CD14-positive monocyte (primary cell): Measurements from ENCODE around the gene COPS9. TPM values are rescaled to one million over a fixed set of nuclear protein-coding genes. Genes with fewer than 3 reads are reported as not detected.

Experiments used
- DNase-seq, 3 donors: peaks; one replicate each; pipeline ENCODE4 v3.0.0-alpha.2; 2011 to 2022
- H2AFZ ChIP-seq: 2 replicates; pipeline ENCODE4 v1.6.0; 2012; ENCODE audit warnings: mild to moderate bottlenecking, low read depth, low read length, inconsistent platforms; ENCODE audit not compliant: insufficient read depth, poor library complexity, severe bottlenecking
- H3K27ac ChIP-seq, 2 donors: 1 replicate in 1 of 2; 2 replicates in 1 of 2; pipeline ENCODE4 v1.5.1; 2012 to 2013; ENCODE audit warnings: low read length in 2 of 2, control low read depth in 1 of 2, inconsistent platforms in 1 of 2, low read depth in 1 of 2, mild to moderate bottlenecking in 1 of 2
- H3K27me3 ChIP-seq, 2 donors: one replicate each; pipeline versions ENCODE4 v1.6.0 to v1.6.1; 2011 to 2013; ENCODE audit warnings: low read length in 2 of 2; ENCODE audit not compliant: control insufficient read depth in 2 of 2, insufficient read depth in 2 of 2
- H3K36me3 ChIP-seq, 2 donors: replicated peaks in 1 of 2; 1 replicate in 1 of 2; 2 replicates in 1 of 2; pipeline versions ENCODE4 v1.5.1 to v1.6.1; 2012 to 2013; ENCODE audit warnings: low read length in 2 of 2, control low read depth in 1 of 2, inconsistent platforms in 1 of 2, mild to moderate bottlenecking in 1 of 2; ENCODE audit not compliant: insufficient read depth in 2 of 2, control insufficient read depth in 1 of 2
- H3K4me1 ChIP-seq, 2 donors: 1 replicate in 1 of 2; 2 replicates in 1 of 2; pipeline versions ENCODE4 v1.5.1 to v1.6.1; 2012 to 2013; ENCODE audit warnings: low read length in 2 of 2, control low read depth in 1 of 2, inconsistent platforms in 1 of 2, mild to moderate bottlenecking in 1 of 2, moderate library complexity in 1 of 2; ENCODE audit not compliant: insufficient read depth in 2 of 2, control insufficient read depth in 1 of 2
- H3K4me2 ChIP-seq: replicated peaks from 2 replicates; pipeline ENCODE3; 2012; ENCODE audit warnings: low read length, moderate library complexity, mild to moderate bottlenecking; ENCODE audit not compliant: poor library complexity, severe bottlenecking; ENCODE audit errors: extremely low read depth
- H3K4me3 ChIP-seq, 3 experiments: fragments of 200-600 bp in 1 of 3; sonication (generic) in 1 of 3; replicated peaks in 1 of 3; 1 replicate in 2 of 3; 2 replicates in 1 of 3; pipeline ENCODE4 v1.5.1; 2011 to 2013; ENCODE audit warnings: low read length in 3 of 3, mild to moderate bottlenecking in 3 of 3, control low read depth in 2 of 3, low read depth in 2 of 3, inconsistent platforms in 1 of 3, moderate library complexity in 1 of 3
- H3K79me2 ChIP-seq: 2 replicates; pipeline ENCODE4 v1.6.0; 2012; ENCODE audit warnings: mild to moderate bottlenecking, control low read depth, inconsistent platforms, low read length, moderate library complexity; ENCODE audit not compliant: insufficient read depth
- H3K9ac ChIP-seq: 2 replicates; pipeline ENCODE4 v1.6.0; 2017; ENCODE audit warnings: low read length, mild to moderate bottlenecking; ENCODE audit not compliant: insufficient read depth, poor library complexity, severe bottlenecking
- H3K9me3 ChIP-seq, 2 donors: replicated peaks in 1 of 2; 1 replicate in 1 of 2; 2 replicates in 1 of 2; pipeline versions ENCODE4 v1.5.1 to v1.6.1; 2012 to 2013; ENCODE audit warnings: low read length in 2 of 2, control low read depth in 1 of 2; ENCODE audit not compliant: control insufficient read depth in 1 of 2, insufficient read depth in 1 of 2
- H4K20me1 ChIP-seq: 2 replicates; pipeline ENCODE4 v1.6.0; 2012; ENCODE audit warnings: mild to moderate bottlenecking, low read length, control low read depth, moderate library complexity; ENCODE audit not compliant: insufficient read depth
- H3K27ac Mint-ChIP-seq, 7 donors: one replicate each; pipeline ENCODE4 v1.8.0; 2020; ENCODE audit warnings: mild to moderate bottlenecking in 7 of 7, mixed read lengths in 7 of 7, moderate library complexity in 6 of 7, inconsistent platforms in 2 of 7
- H3K27me3 Mint-ChIP-seq, 3 donors: one replicate each; pipeline ENCODE4 v1.8.0; 2021 to 2022; ENCODE audit warnings: low read depth in 3 of 3, mild to moderate bottlenecking in 3 of 3, mixed read lengths in 3 of 3, moderate library complexity in 3 of 3, inconsistent platforms in 1 of 3
- H3K36me3 Mint-ChIP-seq, 2 donors: one replicate each; pipeline ENCODE4 v1.8.0; 2020; ENCODE audit warnings: mixed read lengths in 2 of 2, inconsistent platforms in 1 of 2, mild to moderate bottlenecking in 1 of 2
- H3K4me1 Mint-ChIP-seq: one replicate; pipeline ENCODE4 v1.8.0; 2020; ENCODE audit warnings: mild to moderate bottlenecking, mixed read lengths
- H3K4me3 Mint-ChIP-seq, 2 donors: one replicate each; pipeline ENCODE4 v1.8.0; 2020; ENCODE audit warnings: mild to moderate bottlenecking in 2 of 2, mixed read lengths in 2 of 2, moderate library complexity in 1 of 2
- H3K9me3 Mint-ChIP-seq, 7 donors: one replicate each; pipeline ENCODE4 v1.8.0; 2020 to 2022; ENCODE audit warnings: mixed read lengths in 7 of 7, mild to moderate bottlenecking in 6 of 7, moderate library complexity in 6 of 7, inconsistent platforms in 2 of 7
- WGBS: methylation state at CpG from one replicate; pipeline ENCODE4 v1.1.5; 2013; ENCODE audit warnings: missing lambda C conversion rate; ENCODE audit not compliant: insufficient coverage; 5-methylcytosine and 5-hydroxymethylcytosine counted together
- intact Hi-C, 2 donors: fragments of 100-400 bp; cut with micrococcal nuclease; formaldehyde crosslinking; loops; one replicate each; pipeline versions ENCODE4 v1.15.0 to v1.15.1; 2023
- polyA plus RNA-seq, 3 donors: library from polyadenylated mRNA; depleted of rRNA in 1 of 3; unstranded in 2 of 3; stranded (reverse) in 1 of 3; fragments of 300-500 nt in 2 of 3; fragments of >200 nt in 1 of 3; fragmentation: Illumina TruSeq in 2 of 3; gene quantifications; 1 replicate in 2 of 3; 2 replicates in 1 of 3; pipeline ENCODE4 v1.2.3, GENCODE V29; 2012 to 2021
- TF ChIP-seq, protein P1 (sequence below): fragments of 200-600 bp; IDR thresholded peaks from one replicate; pipeline ENCODE4 v1.8.0; 2022; ENCODE audit warnings: antibody characterized with exemption, mild to moderate bottlenecking

COPS9 gene
- polyA plus RNA-seq, 3 donors = 123 to 300 (median 268) TPM

DNA sequence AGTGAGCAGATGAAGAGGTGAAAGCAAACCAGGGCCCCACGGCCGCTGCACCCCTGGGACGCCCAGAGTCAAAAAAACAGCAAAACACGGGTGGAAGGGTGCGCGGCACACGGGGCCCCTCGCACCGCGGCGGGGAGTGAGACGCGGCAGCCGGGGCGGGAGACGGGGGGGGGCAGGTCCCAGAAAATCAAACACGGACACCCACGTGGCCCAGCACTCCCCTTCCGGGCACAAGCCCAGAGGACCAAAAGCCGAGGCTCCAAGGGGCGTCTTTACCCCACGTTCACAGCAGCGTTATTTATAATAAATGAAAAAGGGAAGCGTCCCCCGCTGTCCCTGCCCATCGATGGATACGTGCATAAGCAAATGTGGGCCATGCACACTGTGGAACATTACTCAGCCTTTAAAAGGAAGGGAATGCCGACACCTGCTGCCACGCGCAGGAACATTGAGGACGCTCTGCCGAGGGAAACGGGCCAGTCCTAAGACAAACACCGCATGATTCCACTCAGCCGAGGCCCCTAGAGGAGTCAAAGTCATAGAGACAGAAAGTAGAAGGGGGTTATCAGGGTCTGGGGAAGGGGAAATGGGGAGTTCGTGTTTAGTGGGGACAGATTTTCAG is 677 bp upstream of the COPS9 start:
- Histone ChIP-seq H3K4me1 (peaks cover 19 to 22% of the 10 kb centered on the region in 2 donors), H4K20me1 (peaks cover 12% of the 10 kb centered on the region), H2AFZ (peak overlapping the region; percentile 96), H3K9ac (peak overlapping the region; percentile 77), H3K27ac (no peak overlapping the region), H3K36me3 (peaks cover 19 to 21% of the 10 kb centered on the region in 2 donors), H3K27me3 (peaks cover 0 to 17% of the 10 kb centered on the region in 2 donors), H3K9me3 (no peaks in the 10 kb centered on the region), H3K4me3 (peak overlapping the region; percentile 73 to 85 (median 80)), H3K79me2 (peaks cover 18% of the 10 kb centered on the region), H3K4me2 (peak overlapping the region; percentile 84)
- DNase-seq = peak in 1 of 3 donors; percentile 4
- TF ChIP-seq, protein P1, sequence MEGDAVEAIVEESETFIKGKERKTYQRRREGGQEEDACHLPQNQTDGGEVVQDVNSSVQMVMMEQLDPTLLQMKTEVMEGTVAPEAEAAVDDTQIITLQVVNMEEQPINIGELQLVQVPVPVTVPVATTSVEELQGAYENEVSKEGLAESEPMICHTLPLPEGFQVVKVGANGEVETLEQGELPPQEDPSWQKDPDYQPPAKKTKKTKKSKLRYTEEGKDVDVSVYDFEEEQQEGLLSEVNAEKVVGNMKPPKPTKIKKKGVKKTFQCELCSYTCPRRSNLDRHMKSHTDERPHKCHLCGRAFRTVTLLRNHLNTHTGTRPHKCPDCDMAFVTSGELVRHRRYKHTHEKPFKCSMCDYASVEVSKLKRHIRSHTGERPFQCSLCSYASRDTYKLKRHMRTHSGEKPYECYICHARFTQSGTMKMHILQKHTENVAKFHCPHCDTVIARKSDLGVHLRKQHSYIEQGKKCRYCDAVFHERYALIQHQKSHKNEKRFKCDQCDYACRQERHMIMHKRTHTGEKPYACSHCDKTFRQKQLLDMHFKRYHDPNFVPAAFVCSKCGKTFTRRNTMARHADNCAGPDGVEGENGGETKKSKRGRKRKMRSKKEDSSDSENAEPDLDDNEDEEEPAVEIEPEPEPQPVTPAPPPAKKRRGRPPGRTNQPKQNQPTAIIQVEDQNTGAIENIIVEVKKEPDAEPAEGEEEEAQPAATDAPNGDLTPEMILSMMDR = no peak
- Mint-ChIP-seq H3K9me3 (peaks cover 0 to 4% (median 0%) of the 10 kb centered on the region in 7 donors), H3K27ac (peak overlapping the region in 4 of 7 donors; percentile 7 to 37 (median 16)), H3K27me3 (peaks cover 6 to 29% (median 9%) of the 10 kb centered on the region in 3 donors), H3K4me1 (peaks cover 25% of the 10 kb centered on the region), H3K36me3 (peaks cover 21 to 24% of the 10 kb centered on the region in 2 donors), H3K4me3 (peak overlapping the region; percentile 92 to 96)
- 32% methylated on average over 28 of the region's 36 CpGs for WGBS
- intact Hi-C loops = no loop called here

DNA sequence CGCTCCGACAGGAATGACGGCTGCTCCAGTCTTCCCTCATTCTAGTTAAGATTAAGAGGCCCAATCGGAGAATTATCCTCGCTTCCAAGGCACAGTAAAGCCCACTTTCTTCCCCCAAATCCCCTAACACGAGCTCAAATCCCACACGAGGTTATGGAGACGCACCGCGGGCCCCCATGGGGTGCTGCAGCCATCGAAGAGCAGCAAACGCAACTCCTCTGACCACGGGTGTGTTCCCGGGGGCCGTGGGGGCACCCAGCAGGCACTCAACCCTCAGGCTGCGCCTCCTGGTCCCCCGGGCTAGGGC is 446 bp downstream of the COPS9 start:
- Mint-ChIP-seq H3K27ac (peak overlapping the region in 6 of 7 donors; percentile 50 to 84 (median 64)), H3K36me3 (peaks cover 31 to 35% of the 10 kb centered on the region in 2 donors), H3K4me3 (peak overlapping the region; percentile 92 to 96), H3K9me3 (peaks cover 0 to 4% (median 0%) of the 10 kb centered on the region in 7 donors), H3K27me3 (peaks cover 6 to 25% (median 9%) of the 10 kb centered on the region in 3 donors), H3K4me1 (peaks cover 25% of the 10 kb centered on the region)
- Histone ChIP-seq H3K4me1 (peaks cover 19 to 22% of the 10 kb centered on the region in 2 donors), H3K9me3 (no peaks in the 10 kb centered on the region), H3K4me2 (peak overlapping the region; percentile 84), H3K27ac (peak overlapping the region in 1 of 2 donors; percentile 75), H3K36me3 (peaks cover 30 to 32% of the 10 kb centered on the region in 2 donors), H3K27me3 (peaks cover 0 to 17% of the 10 kb centered on the region in 2 donors), H2AFZ (peak overlapping the region; percentile 96), H3K4me3 (peak overlapping the region; percentile 73 to 85 (median 80)), H4K20me1 (peaks cover 12% of the 10 kb centered on the region), H3K9ac (peak overlapping the region; percentile 77), H3K79me2 (peaks cover 18% of the 10 kb centered on the region)
- TF ChIP-seq, protein P1 = no peak
- no peak for DNase-seq
- WGBS = 2% methylated on average over 17 of the region's 17 CpGs
- intact Hi-C loops = no loop called here
